Lower lobe of right lung (tissue), 2 donors: Measurements from ENCODE around the gene FAM120A. TPM values are rescaled to one million over a fixed set of nuclear protein-coding genes. Genes with fewer than 3 reads are reported as not detected.

Experiments used
- ATAC-seq, 2 donors: fragments of 200-7000 bp; cut with Tn5 transposase; one replicate each; pipeline ENCODE4 v1.9.1; 2020 to 2022; ENCODE audit warnings: mild to moderate bottlenecking in 2 of 2, moderate library complexity in 2 of 2
- DNase-seq: peaks from one replicate; pipeline ENCODE4 v3.0.0-alpha.2; 2020
- H3K27ac ChIP-seq: fragments of 200-600 bp; one replicate; pipeline ENCODE4 v1.8.0; 2022
- H3K27me3 ChIP-seq: fragments of 200-600 bp; one replicate; pipeline ENCODE4 v1.8.0; 2022; ENCODE audit warnings: low read depth
- H3K36me3 ChIP-seq: fragments of 200-600 bp; one replicate; pipeline ENCODE4 v1.8.0; 2022; ENCODE audit warnings: mild to moderate bottlenecking
- H3K4me1 ChIP-seq: fragments of 200-600 bp; one replicate; pipeline ENCODE4 v1.8.0; 2022
- H3K4me3 ChIP-seq: fragments of 200-600 bp; one replicate; pipeline ENCODE4 v1.8.0; 2022; ENCODE audit warnings: mild to moderate bottlenecking
- H3K9me3 ChIP-seq: fragments of 200-600 bp; one replicate; pipeline ENCODE4 v1.8.0; 2022
- CTCF ChIP-seq: fragments of 200-600 bp; IDR thresholded peaks from one replicate; pipeline ENCODE4 v1.8.0; 2022; ENCODE audit warnings: antibody characterized with exemption, mild to moderate bottlenecking
- intact Hi-C: fragments of 100-400 bp; cut with DNase I; formaldehyde crosslinking; loops from one replicate; pipeline ENCODE4 v1.11.0; 2022
- total RNA-seq: library from RNA; stranded (reverse); fragmentation: NEBNext Ultra II Directional; extraction: Animal tissue kit (Norgen Biotek cat#: 25700); gene quantifications from one replicate; pipeline ENCODE4 v1.2.1, GENCODE V29; 2021
- donor health status: DM: no; HTN: yes; CAD: no; lungs with severe emphysema.

FAM120A gene
- total RNA-seq, 1 donor from 2014 or later = 114 TPM

GRCh38 chr9:93589688-93590087 is 138.2 kb downstream of the FAM120A start:
- no peaks in the 10 kb centered on the region for H3K36me3 ChIP-seq
- ATAC-seq = no peak
- DNase-seq = no peak
- no peak for TF ChIP-seq CTCF
- H3K4me3 ChIP-seq = no peak overlapping the region
- intact Hi-C loops = no loop called here
- peaks cover 65% of the 10 kb centered on the region for H3K4me1 ChIP-seq
- no peak overlapping the region for H3K27ac ChIP-seq
- H3K27me3 ChIP-seq = no peaks in the 10 kb centered on the region
- no peaks in the 10 kb centered on the region for H3K9me3 ChIP-seq

- intact Hi-C loops = no loop called here
- TF ChIP-seq CTCF = no peak
- H3K27ac ChIP-seq = no peak overlapping the region
- H3K36me3 ChIP-seq = no peaks in the 10 kb centered on the region
- DNase-seq (no peak), ATAC-seq (no peak)
- H3K4me1 ChIP-seq = peaks cover 64% of the 10 kb centered on the region
- no peaks in the 10 kb centered on the region for H3K9me3 ChIP-seq
- no peaks in the 10 kb centered on the region for H3K27me3 ChIP-seq
- no peak overlapping the region for H3K4me3 ChIP-seq
Observed at GRCh38 chr9:93590609-93591234, 139.2 kb downstream of the FAM120A start.

- no peak overlapping the region for H3K27ac ChIP-seq
- H3K4me3 ChIP-seq = no peak overlapping the region
- H3K27me3 ChIP-seq = no peaks in the 10 kb centered on the region
- ATAC-seq (no peak), DNase-seq (no peak)
- H3K9me3 ChIP-seq = no peaks in the 10 kb centered on the region
- H3K36me3 ChIP-seq = no peaks in the 10 kb centered on the region
- intact Hi-C loops = no loop called here
- TF ChIP-seq CTCF = no peak
- peaks cover 56% of the 10 kb centered on the region for H3K4me1 ChIP-seq
Observed at GRCh38 chr9:93591301-93592007, 140.0 kb downstream of the FAM120A start.

- DNase-seq (no peak), ATAC-seq (no peak)
- Histone ChIP-seq H3K27ac (no peak overlapping the region), H3K9me3 (no peaks in the 10 kb centered on the region), H3K36me3 (no peaks in the 10 kb centered on the region), H3K4me3 (no peak overlapping the region), H3K4me1 (peaks cover 52% of the 10 kb centered on the region), H3K27me3 (no peaks in the 10 kb centered on the region)
- intact Hi-C loops = no loop called here
- no peak for TF ChIP-seq CTCF
Observed at GRCh38 chr9:93592008-93592642, 140.6 kb downstream of the FAM120A start.

- intact Hi-C loops = no loop called here
- DNase-seq (no peak), ATAC-seq (no peak)
- TF ChIP-seq CTCF = no peak
- H3K27ac ChIP-seq = peak overlapping the region; percentile 31
- no peak overlapping the region for H3K4me3 ChIP-seq
- no peaks in the 10 kb centered on the region for H3K9me3 ChIP-seq
- peaks cover 52% of the 10 kb centered on the region for H3K4me1 ChIP-seq
- H3K36me3 ChIP-seq = no peaks in the 10 kb centered on the region
- no peaks in the 10 kb centered on the region for H3K27me3 ChIP-seq
Observed at GRCh38 chr9:93592643-93593021, 141.1 kb downstream of the FAM120A start.
